H1 (cell line): ENCODE measurements around the gene MSI2. TPM values are rescaled to one million over a fixed set of nuclear protein-coding genes. Genes with fewer than 3 reads are reported as not detected.

Source experiments
- CTCF ChIA-PET: fragments of 300-600 bp; sonication (Branson Sonifier 250); formaldehyde crosslinking; loops from one replicate; lab custom pipeline; 2021; ENCODE audit not compliant: partially characterized antibody; lab: Charles Lee
- POLR2A ChIA-PET: fragments of 300-600 bp; sonication (Branson Sonifier 250); formaldehyde crosslinking; loops from one replicate; lab custom pipeline; 2021; ENCODE audit warnings: inconsistent platforms; ENCODE audit not compliant: partially characterized antibody; lab: Charles Lee
- DNase-seq, 2 experiments: peaks; one replicate each; pipeline versions ENCODE4 v3.0.0 to v3.0.0-alpha.2; 2010 to 2022; ENCODE audit warnings: low spot score in 2 of 2, low read depth in 1 of 2, mixed read lengths in 1 of 2
- FAIRE-seq: peaks from 2 replicates; lab custom pipeline; 2011; peaks lifted over from hg19 to GRCh38; lab: Jason Lieb, UNC
- H2AFZ ChIP-seq: 2 replicates; pipeline ENCODE4 v1.8.1; 2012; ENCODE audit warnings: low read length, inconsistent platforms
- H2AK5ac ChIP-seq: 2 replicates; pipeline ENCODE4 v1.6.1; 2013; ENCODE audit warnings: low read depth, low read length
- H2BK120ac ChIP-seq: replicated peaks from 2 replicates; pipeline ENCODE3; 2013; ENCODE audit warnings: low read depth, low read length, inconsistent platforms
- H2BK12ac ChIP-seq: 2 replicates; pipeline ENCODE4 v1.6.1; 2013; ENCODE audit warnings: low read depth, low read length
- H2BK15ac ChIP-seq: 2 replicates; pipeline ENCODE4 v1.6.1; 2013; ENCODE audit warnings: low read length
- H2BK20ac ChIP-seq: 2 replicates; pipeline ENCODE4 v1.6.1; 2013; ENCODE audit warnings: low read length
- H2BK5ac ChIP-seq: 2 replicates; pipeline ENCODE4 v1.6.1; 2013; ENCODE audit warnings: low read depth, low read length
- H3K14ac ChIP-seq: 2 replicates; pipeline ENCODE4 v1.6.1; 2013; ENCODE audit warnings: inconsistent platforms; ENCODE audit not compliant: insufficient read length
- H3K18ac ChIP-seq: 2 replicates; pipeline ENCODE4 v1.6.1; 2013; ENCODE audit warnings: low read length; ENCODE audit errors: extremely low read depth
- H3K23ac ChIP-seq: 2 replicates; pipeline ENCODE4 v1.6.1; 2013; ENCODE audit warnings: inconsistent platforms; ENCODE audit not compliant: insufficient read length
- H3K23me2 ChIP-seq: 2 replicates; pipeline ENCODE4 v1.6.1; 2013; ENCODE audit warnings: low read depth, low read length
- H3K27ac ChIP-seq: 2 replicates; pipeline ENCODE4 v1.6.1; 2011; ENCODE audit warnings: low read depth, low read length, inconsistent platforms
- H3K27me3 ChIP-seq, 4 experiments: replicated peaks in 1 of 4; 1 replicate in 1 of 4; 2 replicates in 3 of 4; pipeline versions ENCODE4 v1.6.1 to v1.8.1; 2011 to 2013; ENCODE audit warnings: low read length in 3 of 4, mild to moderate bottlenecking in 3 of 4, inconsistent platforms in 2 of 4, mixed read lengths in 2 of 4, moderate library complexity in 1 of 4; ENCODE audit not compliant: control insufficient read depth in 3 of 4, insufficient read depth in 3 of 4; ENCODE audit errors: extremely low read depth in 1 of 4
- H3K36me3 ChIP-seq, 4 experiments: 2 replicates each; pipeline versions ENCODE4 v1.6.1 to v1.8.1; 2011 to 2013; ENCODE audit warnings: mild to moderate bottlenecking in 4 of 4, low read length in 3 of 4, moderate library complexity in 2 of 4, control low read depth in 1 of 4, inconsistent platforms in 1 of 4; ENCODE audit not compliant: insufficient read depth in 4 of 4, control insufficient read depth in 2 of 4
- H3K4ac ChIP-seq: replicated peaks from 2 replicates; pipeline ENCODE3; 2013; ENCODE audit warnings: low read length, low read depth, mixed read lengths, inconsistent platforms; ENCODE audit not compliant: insufficient read length
- H3K4me1 ChIP-seq, 4 experiments: replicated peaks in 1 of 4; 1 replicate in 1 of 4; 2 replicates in 3 of 4; pipeline versions ENCODE4 v1.6.1 to v1.8.1; 2011 to 2013; ENCODE audit warnings: low read length in 3 of 4, inconsistent platforms in 2 of 4, mixed read lengths in 1 of 4; ENCODE audit not compliant: insufficient read depth in 4 of 4, control insufficient read depth in 3 of 4
- H3K4me2 ChIP-seq, 2 experiments: 2 replicates each; pipeline versions ENCODE4 v1.6.1 to v1.8.1; 2011 to 2013; ENCODE audit warnings: low read depth in 2 of 2, low read length in 2 of 2, control low read depth in 1 of 2, inconsistent platforms in 1 of 2, mild to moderate bottlenecking in 1 of 2; ENCODE audit not compliant: insufficient read depth in 1 of 2
- H3K4me3 ChIP-seq, 4 experiments: fragments of 200-600, 300-600 bp in 1 of 4; sonication (generic), shearing (Covaris generic), sonication (Bioruptor Twin) in 1 of 4; 2 replicates each; pipeline versions ENCODE4 v1.5.1 to v1.8.1; 2011 to 2016; ENCODE audit warnings: low read length in 4 of 4, low read depth in 3 of 4, control low read depth in 2 of 4, inconsistent platforms in 2 of 4, mild to moderate bottlenecking in 2 of 4, mixed read lengths in 1 of 4, moderate library complexity in 1 of 4; ENCODE audit not compliant: insufficient read depth in 2 of 4; ENCODE audit errors: extremely low read depth in 1 of 4
- H3K56ac ChIP-seq: replicated peaks from 2 replicates; pipeline ENCODE3; 2013; ENCODE audit warnings: low read depth, mild to moderate bottlenecking, mixed read lengths, low read length, inconsistent platforms; ENCODE audit not compliant: insufficient read length
- H3K79me1 ChIP-seq: 2 replicates; pipeline ENCODE4 v1.6.1; 2013; ENCODE audit warnings: low read depth, low read length, control low read depth
- H3K79me2 ChIP-seq, 2 experiments: 2 replicates each; pipeline versions ENCODE4 v1.6.1 to v1.8.1; 2012 to 2013; ENCODE audit warnings: low read length in 2 of 2, mild to moderate bottlenecking in 2 of 2, inconsistent platforms in 1 of 2; ENCODE audit not compliant: insufficient read depth in 2 of 2, control insufficient read depth in 1 of 2
- H3K9ac ChIP-seq, 4 experiments: replicated peaks in 1 of 4; 1 replicate in 1 of 4; 2 replicates in 3 of 4; pipeline versions ENCODE4 v1.6.1 to v1.8.1; 2011 to 2013; ENCODE audit warnings: low read depth in 3 of 4, low read length in 3 of 4, control low read depth in 2 of 4, mild to moderate bottlenecking in 2 of 4, moderate library complexity in 2 of 4, inconsistent platforms in 1 of 4; ENCODE audit errors: extremely low read depth in 1 of 4
- H3K9me3 ChIP-seq, 2 experiments: 2 replicates each; pipeline versions ENCODE4 v1.6.1 to v1.8.1; 2012 to 2013; ENCODE audit warnings: mild to moderate bottlenecking in 2 of 2, moderate library complexity in 2 of 2, control low read depth in 1 of 2, inconsistent platforms in 1 of 2, low read depth in 1 of 2, low read length in 1 of 2, mixed read lengths in 1 of 2; ENCODE audit not compliant: insufficient read depth in 2 of 2
- H4K20me1 ChIP-seq, 2 experiments: replicated peaks in 1 of 2; 2 replicates each; pipeline versions ENCODE3 to v1.8.1; 2011 to 2013; ENCODE audit warnings: inconsistent platforms in 2 of 2, low read length in 2 of 2, mild to moderate bottlenecking in 1 of 2; ENCODE audit not compliant: insufficient read depth in 2 of 2, control insufficient read depth in 1 of 2
- H4K5ac ChIP-seq: 2 replicates; pipeline ENCODE4 v1.6.1; 2013; ENCODE audit warnings: low read length, low read depth, mixed read lengths, inconsistent platforms; ENCODE audit not compliant: insufficient read length
- H4K8ac ChIP-seq: 2 replicates; pipeline ENCODE4 v1.8.0; 2013; ENCODE audit warnings: mild to moderate bottlenecking, moderate library complexity, low read length, inconsistent platforms; ENCODE audit not compliant: insufficient read depth; ENCODE audit errors: extremely low read depth
- H4K91ac ChIP-seq: replicated peaks from 2 replicates; pipeline ENCODE3; 2013; ENCODE audit warnings: low read length, mixed read lengths, inconsistent platforms; ENCODE audit not compliant: insufficient read length
- BRCA1 ChIP-seq: IDR thresholded peaks from 2 replicates; pipeline ENCODE4 v1.6.1; 2012; ENCODE audit warnings: low read depth, low read length, improper control_type of control experiment
- CBX8 ChIP-seq: fragments of 300-800, 300-1000 bp; sonication (generic); IDR thresholded peaks from 2 replicates; pipeline ENCODE4 v1.7.1; 2016; ENCODE audit warnings: low read depth, low read length, borderline replicate concordance
- CHD2 ChIP-seq: IDR thresholded peaks from 2 replicates; pipeline ENCODE4 v1.6.1; 2012; ENCODE audit warnings: low read length, improper control_type of control experiment
- CREB1 ChIP-seq: IDR thresholded peaks from 2 replicates; pipeline ENCODE4 v1.6.1; 2012; ENCODE audit warnings: inconsistent platforms
- SAP30 ChIP-seq: fragments of 300-600 bp; sonication (generic); IDR thresholded peaks from 2 replicates; pipeline ENCODE4 v1.7.1; 2012; ENCODE audit warnings: low read length, moderate library complexity, mild to moderate bottlenecking, inconsistent platforms; ENCODE audit not compliant: insufficient read depth, insufficient replicate concordance
- SIX5 ChIP-seq: IDR thresholded peaks from 2 replicates; pipeline ENCODE4 v1.6.1; 2011; ENCODE audit warnings: mild to moderate bottlenecking, low read depth, low read length
- SRF ChIP-seq: IDR thresholded peaks from 2 replicates; pipeline ENCODE4 v1.6.1; 2011; ENCODE audit warnings: mild to moderate bottlenecking, low read depth, low read length, moderate library complexity
- ZNF274 ChIP-seq: IDR thresholded peaks from 2 replicates; pipeline ENCODE4 v1.7.0; 2012; ENCODE audit warnings: low read length, borderline replicate concordance; ENCODE audit errors: extremely low read depth
- WGBS, 2 experiments: shearing (Covaris generic) in 1 of 2; methylation state at CpG; one replicate each; pipeline versions ENCODE4 v1.1.6 to v1.1.7; 2013 to 2015; ENCODE audit warnings: low lambda C conversion rate in 2 of 2, mixed read lengths in 2 of 2, inconsistent platforms in 1 of 2, low coverage in 1 of 2, missing lambda C conversion rate in 1 of 2; ENCODE audit not compliant: insufficient replicate concordance in 2 of 2, insufficient coverage in 1 of 2, insufficient read length in 1 of 2; ENCODE audit errors: extremely low coverage in 1 of 2, missing lambda C conversion rate in 1 of 2; 5-methylcytosine and 5-hydroxymethylcytosine counted together
- polyA plus RNA-seq, 7 experiments: library from polyadenylated mRNA; depleted of rRNA in 3 of 7; stranded (reverse) in 5 of 7; unstranded in 2 of 7; fragments of >200 nt in 5 of 7; fragments of 200-250 nt in 2 of 7; gene quantifications; 1 replicate in 5 of 7; 2 replicates in 1 of 7; 4 replicates in 1 of 7; pipeline versions ENCODE4 v1.2.1 to v1.2.3, GENCODE V29; 2011 to 2013; ENCODE audit warnings: missing spikeins in 2 of 7, mixed read lengths in 2 of 7
- total RNA-seq: library from RNA; stranded (reverse); fragmentation: NEBNext Ultra II Directional; extraction: Animal tissue kit (Norgen Biotek cat#: 25700); gene quantifications from 2 replicates; pipeline ENCODE4 v1.2.1, GENCODE V29; 2021
- TF ChIP-seq, protein P1 (sequence below): IDR thresholded peaks from 2 replicates; pipeline ENCODE4 v1.6.1; 2011; ENCODE audit warnings: low read depth, mild to moderate bottlenecking, low read length; ENCODE audit not compliant: insufficient read depth

The MSI2 gene
- total and polyA plus RNA-seq, 2 of the 8 experiments (the other 6 are each of a cell fraction or from before 2014, with no cell fraction given): 36.7 to 80.6 TPM

DNA sequence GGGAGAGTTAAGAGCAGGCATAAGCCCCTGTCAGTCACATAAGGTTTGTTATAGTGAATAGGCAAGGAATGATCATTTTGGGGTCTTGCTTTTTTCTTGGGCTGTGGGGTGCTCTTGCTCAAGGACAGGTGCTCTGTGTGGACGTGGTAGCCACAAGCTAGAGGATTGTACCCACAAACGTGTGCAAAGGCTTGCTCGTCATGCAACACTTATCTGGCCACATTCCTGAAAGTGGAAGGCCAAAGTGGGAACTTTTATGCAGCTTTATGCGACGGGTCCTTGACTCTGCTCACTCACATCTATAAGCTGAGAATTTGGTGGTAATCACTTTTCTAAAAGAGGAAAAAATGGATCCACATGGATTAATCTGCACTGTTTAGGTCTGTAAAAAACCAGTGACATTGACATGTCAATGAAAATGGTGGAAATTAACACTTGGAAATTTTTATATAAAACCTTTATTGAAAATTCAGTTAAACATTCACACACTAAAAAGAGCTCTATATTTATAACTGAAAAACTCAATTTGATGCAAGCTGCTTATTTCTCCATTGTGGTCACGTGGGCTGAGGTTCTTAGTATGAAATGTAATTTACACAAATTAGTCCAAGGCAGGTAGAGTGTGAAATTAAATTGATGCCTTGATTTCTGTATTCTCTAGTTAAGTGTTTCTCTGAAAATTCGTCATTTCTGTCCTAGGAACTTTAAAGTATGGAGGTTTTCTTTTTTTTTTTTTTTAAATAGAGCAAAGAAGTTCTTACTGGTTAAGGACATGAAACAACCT is 162.3 kb downstream of the MSI2 start:
- Histone ChIP-seq H2BK12ac (no peak overlapping the region), H3K9me3 (no peaks in the 10 kb centered on the region), H3K79me2 (peaks cover 0 to 37% of the 10 kb centered on the region in 2 experiments; a peak in 2 of 4 replicates), H3K4ac (no peak overlapping the region), H2BK15ac (no peak overlapping the region), H4K20me1 (peaks cover 0 to 7% of the 10 kb centered on the region in 2 experiments), H2AK5ac (no peak overlapping the region), H3K18ac (no peak overlapping the region), H2AFZ (no peak overlapping the region), H3K79me1 (peaks cover 2% of the 10 kb centered on the region; the same call in 1 of the 2 replicates), H3K27me3 (no peaks in the 10 kb centered on the region), H3K4me3 (no peak overlapping the region), H3K23ac (no peak overlapping the region), H3K56ac (no peak overlapping the region), H3K36me3 (peaks cover 0 to 2% (median 0%) of the 10 kb centered on the region in 4 experiments; a peak in 1 of 8 replicates), H3K23me2 (no peaks in the 10 kb centered on the region), H4K8ac (no peak overlapping the region), H3K14ac (no peak overlapping the region), H3K4me1 (peaks cover 0 to 5% (median 0%) of the 10 kb centered on the region in 4 experiments; a peak in 2 of 7 replicates), H3K4me2 (no peak overlapping the region), H3K27ac (no peak overlapping the region), H2BK5ac (no peak overlapping the region), H3K9ac (no peak overlapping the region), H2BK20ac (no peak overlapping the region), H4K5ac (no peak overlapping the region), H4K91ac (no peak overlapping the region), H2BK120ac (no peak overlapping the region)
- FAIRE-seq (no peak), DNase-seq (no peak)
- POLR2A ChIA-PET: interaction anchor here (0.6 to 1.9 kb wide), 3 partner anchors 10 to 339 kb away, joined by 3 to 5 read pairs (median 4); no protein-coding TSS in a partner anchor
- CTCF ChIA-PET: interaction anchor here (0.5 to 3.2 kb wide), 6 partner anchors 11 to 289 kb away, joined by 3 to 14 read pairs (median 4); no protein-coding TSS in a partner anchor
- WGBS, 2 experiments: 84% methylated on average over 7 of the region's 7 CpGs; no CpG with 5 or more reads in 1 of the 2 experiments
- no peak for TF ChIP-seq SIX5
- TF ChIP-seq, protein P1, sequence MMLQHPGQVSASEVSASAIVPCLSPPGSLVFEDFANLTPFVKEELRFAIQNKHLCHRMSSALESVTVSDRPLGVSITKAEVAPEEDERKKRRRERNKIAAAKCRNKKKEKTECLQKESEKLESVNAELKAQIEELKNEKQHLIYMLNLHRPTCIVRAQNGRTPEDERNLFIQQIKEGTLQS: no peak
- TF ChIP-seq CREB1: no peak
- TF ChIP-seq CHD2: no peak
- TF ChIP-seq CBX8: no peak
- TF ChIP-seq BRCA1: no peak
- no peak for TF ChIP-seq SRF
- no peak for TF ChIP-seq SAP30
- no peak for TF ChIP-seq ZNF274
